ENCODE results near the gene UBL4A.

UBL4A gene

GRCh38 chrX:154512879-154513553, 26.6 kb upstream of the UBL4A start:
- Histone ChIP-seq H3K4me1 (peaks cover 0 to 19% (median 0%) of the 10 kb centered on the region in 4 donors), H3K36me3 (peaks cover 0 to 31% (median 14%) of the 10 kb centered on the region in 3 donors), H3K9me3 (peaks cover 0 to 8% (median 0%) of the 10 kb centered on the region in 3 donors), H3K27ac (no peak overlapping the region), H3K27me3 (no peaks in the 10 kb centered on the region), H3K4me3 (no peak overlapping the region)
- no peak for DNase-seq
- intact Hi-C loops (cut with DNase I; ENCODE audit: low total_unique reads): no loop called here
- TF ChIP-seq CTCF (IDR thresholded peaks at IDR 0.05): no peak

- Histone ChIP-seq H3K4me1 (peaks cover 0 to 8% (median 0%) of the 10 kb centered on the region in 4 donors), H3K27ac (no peak overlapping the region), H3K27me3 (no peaks in the 10 kb centered on the region), H3K36me3 (peaks cover 0 to 43% (median 26%) of the 10 kb centered on the region in 3 donors), H3K4me3 (no peak overlapping the region), H3K9me3 (peaks cover 0 to 8% (median 0%) of the 10 kb centered on the region in 3 donors)
- TF ChIP-seq CTCF (IDR thresholded peaks at IDR 0.05): no peak
- no peak for DNase-seq
- intact Hi-C loops (cut with DNase I; ENCODE audit: low total_unique reads): no loop called here
Measured at GRCh38 chrX:154511761-154512160, 25.3 kb upstream of the UBL4A start.

- Histone ChIP-seq H3K36me3 (peaks cover 0 to 58% (median 42%) of the 10 kb centered on the region in 3 donors), H3K4me3 (no peak overlapping the region), H3K9me3 (peaks cover 0 to 8% (median 0%) of the 10 kb centered on the region in 3 donors), H3K27me3 (no peaks in the 10 kb centered on the region), H3K27ac (no peak overlapping the region), H3K4me1 (no peaks in the 10 kb centered on the region)
- intact Hi-C loops (cut with DNase I; ENCODE audit: low total_unique reads): no loop called here
- no peak for TF ChIP-seq CTCF (IDR thresholded peaks at IDR 0.05)
- DNase-seq: no peak
Measured at GRCh38 chrX:154509455-154509854, 23.0 kb upstream of the UBL4A start.

- Histone ChIP-seq H3K9me3 (peaks cover 0 to 8% (median 0%) of the 10 kb centered on the region in 3 donors), H3K4me1 (no peaks in the 10 kb centered on the region), H3K27me3 (no peaks in the 10 kb centered on the region), H3K36me3 (peaks cover 0 to 58% (median 42%) of the 10 kb centered on the region in 3 donors), H3K4me3 (no peak overlapping the region), H3K27ac (no peak overlapping the region)
- TF ChIP-seq CTCF (IDR thresholded peaks at IDR 0.05): no peak
- intact Hi-C loops (cut with DNase I; ENCODE audit: low total_unique reads): no loop called here
- no peak for DNase-seq
Measured at GRCh38 chrX:154508384-154508745, 21.9 kb upstream of the UBL4A start.

GRCh38 chrX:154507673-154508383, 21.4 kb upstream of the UBL4A start:
- Histone ChIP-seq H3K27me3 (no peaks in the 10 kb centered on the region), H3K9me3 (peaks cover 0 to 8% (median 0%) of the 10 kb centered on the region in 3 donors), H3K4me3 (no peak overlapping the region), H3K4me1 (no peaks in the 10 kb centered on the region), H3K27ac (no peak overlapping the region), H3K36me3 (peaks cover 0 to 58% (median 42%) of the 10 kb centered on the region in 3 donors)
- DNase-seq: no peak
- TF ChIP-seq CTCF (IDR thresholded peaks at IDR 0.05): no peak
- intact Hi-C loops (cut with DNase I; ENCODE audit: low total_unique reads): no loop called here
